ENCODE results near the gene PHKB.

Gene PHKB

DNA sequence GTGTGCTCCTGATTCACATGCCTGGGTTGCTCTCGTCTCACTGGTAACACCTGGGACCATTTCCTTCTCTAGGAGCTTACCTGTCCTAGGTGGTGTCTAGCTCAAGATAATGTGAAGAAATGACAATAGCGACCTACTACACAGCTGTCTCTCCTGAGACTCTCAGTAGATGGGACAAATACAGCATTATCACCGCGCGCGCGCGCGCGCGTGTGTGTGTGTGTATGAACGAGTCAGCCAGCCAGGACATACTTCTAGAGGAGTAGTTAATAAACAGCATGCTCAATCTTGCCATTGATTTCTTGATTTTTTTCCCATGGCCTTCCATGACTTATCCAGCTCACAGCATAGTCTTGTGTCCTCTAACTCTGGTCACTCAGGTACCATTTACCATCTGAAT is 268.6 kb downstream of the PHKB start:
- no peak for DNase-seq (ENCODE audit: low read depth)

DNA sequence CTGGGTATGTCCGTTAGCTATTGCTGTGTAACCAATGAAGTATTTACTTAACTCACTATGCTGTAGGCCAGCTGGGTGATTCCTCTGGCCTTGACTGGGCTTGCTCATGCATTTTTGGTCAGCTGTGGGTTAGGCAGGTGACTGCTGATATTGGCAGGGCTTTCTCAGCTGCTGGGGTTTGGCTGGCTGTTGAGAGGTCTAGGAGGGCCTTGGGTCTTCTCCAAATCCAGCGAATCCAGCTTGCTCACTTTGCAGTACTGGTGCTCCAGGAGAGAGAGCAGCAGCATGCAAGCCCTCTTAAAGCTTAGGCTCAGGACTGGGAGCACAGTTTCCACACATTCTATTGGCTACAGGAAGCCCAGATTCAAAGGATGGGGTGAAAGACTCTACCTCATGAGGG is 270.1 kb downstream of the PHKB start:
- DNase-seq (ENCODE audit: low read depth): no peak

DNA sequence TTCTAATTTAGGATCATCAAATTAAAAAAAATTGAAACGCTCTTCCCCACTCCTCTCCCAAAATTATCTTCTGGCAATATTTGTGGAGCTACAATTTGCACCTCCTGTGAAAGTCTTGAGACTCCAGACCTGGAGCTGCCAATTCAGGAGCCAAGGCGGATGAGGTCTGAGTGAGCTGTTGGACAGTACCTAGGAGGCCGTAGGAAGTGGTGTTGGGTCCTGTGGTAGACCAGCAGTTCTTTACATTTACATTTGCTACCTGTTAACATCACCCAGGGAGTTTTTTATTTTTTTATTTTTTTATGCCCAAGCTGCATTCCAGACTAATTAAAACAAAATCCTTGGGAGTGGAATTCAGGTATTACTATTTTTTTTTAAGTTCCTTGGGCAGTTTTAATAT is 271.0 kb downstream of the PHKB start:
- DNase-seq (ENCODE audit: low read depth): no peak

DNA sequence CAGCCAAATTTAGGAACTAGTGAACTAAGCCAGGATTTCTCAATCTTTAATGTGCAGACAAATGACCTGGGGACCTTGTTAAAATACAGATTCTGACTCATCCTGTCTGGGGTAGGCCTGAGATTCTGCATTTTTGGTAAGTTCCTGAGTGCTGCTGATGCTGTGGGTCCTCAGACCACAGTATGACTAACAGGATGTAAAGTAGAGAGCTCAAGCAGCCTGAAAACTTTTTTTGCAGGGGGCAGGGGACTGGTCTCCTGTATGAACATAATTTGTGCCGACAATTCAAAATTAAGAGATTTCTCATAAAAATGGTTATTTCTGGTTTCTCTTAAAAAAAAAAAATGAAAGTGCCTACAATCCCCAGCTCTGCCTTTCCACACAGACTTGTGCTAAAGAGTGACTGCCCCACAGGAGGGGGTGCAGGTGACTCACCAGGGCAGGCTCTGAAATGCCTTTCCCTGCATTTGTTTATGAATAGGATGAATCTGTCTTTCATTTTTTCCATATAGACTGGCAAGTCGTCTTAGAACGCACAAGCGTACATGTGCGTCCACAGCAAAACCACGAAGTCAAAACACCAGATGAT is 271.5 kb downstream of the PHKB start:
- no peak for DNase-seq (ENCODE audit: low read depth)

DNA sequence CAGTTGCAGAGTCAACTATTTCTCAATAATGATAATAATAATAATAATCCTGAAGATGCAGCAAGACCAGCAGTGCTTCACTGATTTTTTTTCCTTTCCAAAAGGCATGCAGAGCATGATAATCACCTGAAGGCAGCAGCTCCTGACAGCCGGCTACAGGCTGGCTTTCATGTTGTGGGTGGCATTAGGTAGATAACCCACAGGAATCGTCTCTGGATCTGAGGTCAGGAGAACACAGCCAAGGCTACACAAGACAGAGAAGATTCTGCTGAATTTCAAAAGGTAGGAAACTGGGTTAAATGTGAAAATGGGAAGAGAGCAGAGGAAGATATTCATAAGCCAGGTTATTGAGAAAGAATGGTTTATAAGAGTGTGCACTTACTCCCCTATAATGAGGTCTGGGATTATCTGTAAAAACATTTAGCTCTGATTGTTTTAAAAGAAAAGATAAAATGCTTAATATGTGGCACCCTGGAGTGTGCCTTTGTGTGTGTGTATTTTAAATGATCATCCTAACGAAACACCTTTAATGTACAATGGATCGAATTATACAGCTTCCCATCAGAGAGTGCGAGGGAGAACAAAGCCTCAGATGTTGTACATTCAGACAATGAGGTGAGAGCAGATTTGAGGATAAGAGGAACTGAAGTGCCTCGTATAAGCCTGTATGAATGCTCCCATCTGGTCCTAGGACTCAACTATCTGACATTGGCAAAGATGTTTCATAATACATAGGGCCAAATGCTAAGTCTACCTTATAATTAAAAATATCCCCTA is 273.1 kb downstream of the PHKB start:
- no peak for DNase-seq (ENCODE audit: low read depth)

DNA sequence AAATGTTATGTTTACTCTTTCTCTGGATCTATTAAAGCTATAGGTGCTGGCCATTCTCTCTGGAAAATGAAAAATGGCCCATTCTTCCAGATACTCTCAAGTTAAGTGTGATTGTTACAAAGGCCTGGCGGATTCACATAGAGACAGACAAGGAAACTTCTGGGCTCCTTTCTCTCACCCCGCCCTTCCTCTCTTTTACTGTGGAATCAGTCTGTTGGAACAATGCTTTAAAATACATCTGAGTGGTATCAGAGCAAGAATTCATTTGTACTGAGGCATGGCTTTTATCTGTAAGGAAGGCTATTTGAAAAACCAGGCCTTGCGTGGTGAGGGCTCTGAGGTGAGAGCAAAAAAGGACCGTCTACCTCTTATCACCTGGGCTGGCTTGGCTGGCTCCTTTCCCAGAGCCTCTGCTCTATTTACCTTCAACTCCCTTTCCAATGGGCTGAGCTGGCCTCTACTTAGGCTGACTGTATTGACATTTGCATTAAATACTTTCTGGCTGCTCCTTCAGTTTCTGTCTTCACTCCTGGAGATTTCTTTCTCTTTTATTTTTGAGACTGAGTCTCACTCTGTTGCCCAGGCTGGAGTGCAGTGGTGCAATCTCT is 274.0 kb downstream of the PHKB start:
- DNase-seq (ENCODE audit: low read depth): no peak

DNA sequence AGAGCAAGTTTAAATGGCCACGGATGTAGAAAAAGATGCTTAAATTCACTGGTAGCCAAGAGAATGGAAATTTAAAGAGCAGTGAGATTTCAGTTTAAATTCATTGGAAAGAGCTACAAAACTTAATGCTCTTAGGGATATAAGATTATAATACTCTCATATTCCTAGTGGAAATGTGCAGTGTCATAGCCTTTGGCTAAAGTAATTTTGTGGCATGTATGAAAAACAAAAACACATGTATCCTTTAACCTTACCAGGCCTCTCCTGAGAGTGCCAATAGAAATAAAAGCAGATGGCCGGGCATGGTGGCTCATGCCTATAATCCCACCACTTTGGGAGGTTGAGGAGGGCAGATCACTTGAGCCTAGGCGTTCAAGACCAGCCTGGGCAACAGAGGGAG is 289.2 kb downstream of the PHKB start:
- DNase-seq (ENCODE audit: low read depth): no peak

All from activated gamma-delta T cell treated with anti-CD3 and anti-CD28 coated beads, Interleukin-2, amount 50 U/mL, for 16 hours (primary cell).